K562 (cell line): ENCODE data around the gene UBAC2. TPM values are rescaled to one million over a fixed set of nuclear protein-coding genes. Genes with fewer than 3 reads are reported as not detected.

Experiments
- DIDO1 ChIP-seq: fragments of 450-650 bp; IDR thresholded peaks from 2 replicates; pipeline ENCODE4 v1.6.1; 2016; ENCODE audit warnings: low read depth, missing biosample characterization, missing genetic modification characterization
- DPF2 ChIP-seq: fragments of 450-650 bp; IDR thresholded peaks from 2 replicates; pipeline ENCODE4 v1.6.1; 2016
- ETV1 ChIP-seq: fragments of 450-650 bp; conservative IDR thresholded peaks from 2 replicates; pipeline ENCODE4 v1.6.1; 2016; ENCODE audit warnings: missing genetic modification characterization, control low read depth, low read depth, missing compliant biosample characterization
- GTF2E2 ChIP-seq: fragments of 200-800 bp; sonication (Bioruptor generic); IDR thresholded peaks from 2 replicates; pipeline ENCODE4 v1.6.1; 2016; ENCODE audit warnings: missing genetic modification characterization, missing compliant biosample characterization
- HDAC1 ChIP-seq, 2 experiments: fragments of 450-650 bp; IDR thresholded peaks; 2 replicates each; pipeline ENCODE4 v1.6.1; 2016 to 2017; ENCODE audit warnings: inconsistent platforms in 1 of 2, mild to moderate bottlenecking in 1 of 2, moderate library complexity in 1 of 2
- HDAC2 ChIP-seq: fragments of 450-650 bp; IDR thresholded peaks from 2 replicates; pipeline ENCODE4 v1.6.1; 2016; ENCODE audit warnings: mild to moderate bottlenecking
- ILK ChIP-seq: fragments of 450-650 bp; IDR thresholded peaks from 2 replicates; pipeline ENCODE4 v1.6.1; 2016; ENCODE audit warnings: missing genetic modification characterization, low read depth, mild to moderate bottlenecking, missing compliant biosample characterization, moderate library complexity, borderline replicate concordance
- KDM4B ChIP-seq, 2 experiments: fragments of 450-650 bp in 1 of 2; sonication (generic) in 1 of 2; IDR thresholded peaks; 2 replicates each; pipeline ENCODE4 v1.6.1; 2016 to 2017; ENCODE audit warnings: borderline replicate concordance in 2 of 2, antibody characterized with exemption in 1 of 2, low read depth in 1 of 2, mild to moderate bottlenecking in 1 of 2
- MAZ ChIP-seq, 2 experiments: fragments of 450-650 bp in 1 of 2; sonication (generic) in 1 of 2; formaldehyde crosslinking; IDR thresholded peaks in 1 of 2; conservative IDR thresholded peaks in 1 of 2; 2 replicates each; pipeline versions ENCODE4 v1.4.0 to v1.5.0; 2020; ENCODE audit warnings: mild to moderate bottlenecking in 1 of 2, missing genetic modification reagents in 1 of 2
- NCOA2 ChIP-seq, 2 experiments: fragments of 450-650 bp; IDR thresholded peaks; 2 replicates each; pipeline ENCODE4 v1.6.1; 2018; ENCODE audit warnings: mild to moderate bottlenecking in 2 of 2, moderate library complexity in 1 of 2; ENCODE audit not compliant: partially characterized antibody in 2 of 2
- NFE2 ChIP-seq: IDR thresholded peaks from 2 replicates; pipeline ENCODE4 v1.6.1; 2014; ENCODE audit warnings: antibody characterized with exemption, low read depth
- SMARCA4 ChIP-seq: fragments of 450-650 bp; IDR thresholded peaks from 2 replicates; pipeline ENCODE4 v1.6.1; 2016
- TFAM ChIP-seq: fragments of 250-450 bp; sonication (Bioruptor Pico); conservative IDR thresholded peaks from 2 replicates; pipeline ENCODE4 v1.5.0; 2021; ENCODE audit warnings: mild to moderate bottlenecking, moderate library complexity
- YY1 ChIP-seq, 3 experiments: IDR thresholded peaks; 2 replicates each; pipeline ENCODE4 v1.6.1; 2011; ENCODE audit warnings: low read length in 2 of 3, mild to moderate bottlenecking in 2 of 3, moderate library complexity in 2 of 3, borderline replicate concordance in 1 of 3, control low read depth in 1 of 3, low read depth in 1 of 3; ENCODE audit not compliant: insufficient read depth in 3 of 3, insufficient replicate concordance in 2 of 3, control insufficient read depth in 1 of 3, insufficient read length in 1 of 3; ENCODE audit errors: extremely low read depth in 1 of 3
- ZC3H8 ChIP-seq: fragments of 450-650 bp; IDR thresholded peaks from 2 replicates; pipeline ENCODE4 v1.6.1; 2017
- ZNF239 ChIP-seq: fragments of 250-450 bp; sonication (Bioruptor Pico); IDR thresholded peaks from 2 replicates; pipeline ENCODE4 v1.4.0; 2020; ENCODE audit warnings: mild to moderate bottlenecking
- ZNF263 ChIP-seq: sonication (generic); formaldehyde crosslinking; IDR thresholded peaks from 2 replicates; pipeline ENCODE4 v1.8.0; 2022; ENCODE audit warnings: mild to moderate bottlenecking, missing genetic modification reagents, borderline replicate concordance
- polyA plus RNA-seq, 8 experiments: library from polyadenylated mRNA; depleted of rRNA in 4 of 8; stranded (reverse) in 5 of 8; unstranded in 3 of 8; fragments of >200 nt; fragmentation: Nextera tagmentation in 2 of 8; fragmentation: Illumina TruSeq in 1 of 8; extraction: Ambion mirVana in 2 of 8; extraction: Trizol in 1 of 8; gene quantifications; 2 replicates each; pipeline versions ENCODE4 v1.2.1 to v1.2.3, GENCODE V29; 2011 to 2014; ENCODE audit warnings: inconsistent platforms in 1 of 8, missing spikeins in 1 of 8
- total RNA-seq, 7 experiments: library from RNA; depleted of rRNA in 6 of 7; stranded (reverse); fragments of >200 nt in 6 of 7; fragmentation: Illumina TruSeq in 2 of 7; extraction: Trizol in 2 of 7; gene quantifications; 2 replicates each; pipeline versions ENCODE4 v1.2.1 to v1.2.3, GENCODE V29; 2011 to 2021; ENCODE audit warnings: low replicate concordance in 1 of 7
- TF ChIP-seq, protein P1 (sequence below): sonication (generic); formaldehyde crosslinking; IDR thresholded peaks from 2 replicates; pipeline ENCODE4 v1.8.0; 2023; ENCODE audit warnings: mild to moderate bottlenecking, missing genetic modification reagents
- TF ChIP-seq, protein P2 (sequence below): fragments of 450-650 bp; formaldehyde crosslinking; IDR thresholded peaks from 2 replicates; pipeline ENCODE4 v1.4.0; 2020; ENCODE audit warnings: mild to moderate bottlenecking, moderate library complexity
- TF ChIP-seq, protein P3 (sequence below): sonication (generic); formaldehyde crosslinking; IDR thresholded peaks from 2 replicates; pipeline ENCODE4 v1.8.1; 2023; ENCODE audit warnings: mild to moderate bottlenecking, missing genetic modification reagents

The UBAC2 gene
- total and polyA plus RNA-seq, 9 of the 15 experiments (the other 6 are each of a cell fraction or from before 2014, with no cell fraction given): 6.0 to 84.1 (median 32.3) TPM

DNA sequence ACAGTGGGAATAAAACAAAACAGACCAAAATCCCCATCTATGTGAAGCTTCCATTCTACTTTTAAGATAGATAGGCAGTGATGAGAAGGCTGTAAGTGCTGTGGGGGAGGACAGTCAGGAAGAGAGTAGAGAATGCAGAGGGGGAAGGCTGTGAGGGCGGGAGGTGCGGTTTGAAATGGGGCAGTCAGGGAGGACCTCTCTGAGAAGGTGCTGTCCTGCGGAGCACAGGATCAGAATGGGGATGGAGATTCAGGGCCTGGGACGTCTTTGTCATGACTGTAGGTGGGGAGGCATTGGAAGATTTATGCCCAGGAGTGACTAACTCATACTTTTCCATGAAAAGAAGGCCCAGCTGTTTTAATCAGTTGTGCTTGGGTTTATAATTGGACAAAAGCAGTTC is 110.5 kb downstream of the UBAC2 start (continued):
- TF ChIP-seq, protein P1, sequence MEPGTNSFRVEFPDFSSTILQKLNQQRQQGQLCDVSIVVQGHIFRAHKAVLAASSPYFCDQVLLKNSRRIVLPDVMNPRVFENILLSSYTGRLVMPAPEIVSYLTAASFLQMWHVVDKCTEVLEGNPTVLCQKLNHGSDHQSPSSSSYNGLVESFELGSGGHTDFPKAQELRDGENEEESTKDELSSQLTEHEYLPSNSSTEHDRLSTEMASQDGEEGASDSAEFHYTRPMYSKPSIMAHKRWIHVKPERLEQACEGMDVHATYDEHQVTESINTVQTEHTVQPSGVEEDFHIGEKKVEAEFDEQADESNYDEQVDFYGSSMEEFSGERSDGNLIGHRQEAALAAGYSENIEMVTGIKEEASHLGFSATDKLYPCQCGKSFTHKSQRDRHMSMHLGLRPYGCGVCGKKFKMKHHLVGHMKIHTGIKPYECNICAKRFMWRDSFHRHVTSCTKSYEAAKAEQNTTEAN: no peak
- TF ChIP-seq ILK (tag) (no peak), YY1 (IDR thresholded peaks at IDR 0.05; ENCODE audit: borderline replicate concordance in 1 of 3, control insufficient read depth in 1 of 3, extremely low read depth in 1 of 3, insufficient read depth in 3 of 3, insufficient read length in 1 of 3, insufficient replicate concordance in 2 of 3, low read depth in 1 of 3, low read length in 2 of 3) (no peak), ZNF263 (CRISPR knock-in tag) (peak; percentile 94), ZC3H8 (no peak), TFAM (CRISPR knock-in tag) (no peak), ZNF239 (CRISPR knock-in tag) (no peak), KDM4B (IDR thresholded peaks at IDR 0.05; ENCODE audit: borderline replicate concordance in 2 of 2, low read depth in 1 of 2) (no peak), MAZ (CRISPR knock-in tag; conservative IDR thresholded peaks at IDR 0.05 in 1 of 2, IDR thresholded peaks at IDR 0.05 in 1 of 2) (peak in 1 of 2 experiments; percentile 44; a peak in 1 of 4 replicates), HDAC2 (peak; percentile 53; the same call in 1 of the 2 replicates), ETV1 (peak; percentile 45), DPF2 (peak; percentile 61), SMARCA4 (peak; percentile 52; the same call in 1 of the 2 replicates), NCOA2 (IDR thresholded peaks at IDR 0.05; ENCODE audit: partially characterized antibody in 2 of 2) (no peak), DIDO1 (tag) (no peak), HDAC1 (IDR thresholded peaks at IDR 0.05) (peak in 1 of 2 experiments; percentile 39; a peak in 1 of 4 replicates), NFE2 (peak; percentile 29; the same call in 1 of the 2 replicates), GTF2E2 (tag) (no peak)
- TF ChIP-seq, protein P2, sequence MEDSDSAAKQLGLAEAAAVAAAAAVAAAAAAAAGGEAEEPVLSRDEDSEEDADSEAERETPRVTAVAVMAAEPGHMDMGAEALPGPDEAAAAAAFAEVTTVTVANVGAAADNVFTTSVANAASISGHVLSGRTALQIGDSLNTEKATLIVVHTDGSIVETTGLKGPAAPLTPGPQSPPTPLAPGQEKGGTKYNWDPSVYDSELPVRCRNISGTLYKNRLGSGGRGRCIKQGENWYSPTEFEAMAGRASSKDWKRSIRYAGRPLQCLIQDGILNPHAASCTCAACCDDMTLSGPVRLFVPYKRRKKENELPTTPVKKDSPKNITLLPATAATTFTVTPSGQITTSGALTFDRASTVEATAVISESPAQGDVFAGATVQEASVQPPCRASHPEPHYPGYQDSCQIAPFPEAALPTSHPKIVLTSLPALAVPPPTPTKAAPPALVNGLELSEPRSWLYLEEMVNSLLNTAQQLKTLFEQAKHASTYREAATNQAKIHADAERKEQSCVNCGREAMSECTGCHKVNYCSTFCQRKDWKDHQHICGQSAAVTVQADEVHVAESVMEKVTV (CRISPR knock-in tag): no peak
- TF ChIP-seq, protein P3, sequence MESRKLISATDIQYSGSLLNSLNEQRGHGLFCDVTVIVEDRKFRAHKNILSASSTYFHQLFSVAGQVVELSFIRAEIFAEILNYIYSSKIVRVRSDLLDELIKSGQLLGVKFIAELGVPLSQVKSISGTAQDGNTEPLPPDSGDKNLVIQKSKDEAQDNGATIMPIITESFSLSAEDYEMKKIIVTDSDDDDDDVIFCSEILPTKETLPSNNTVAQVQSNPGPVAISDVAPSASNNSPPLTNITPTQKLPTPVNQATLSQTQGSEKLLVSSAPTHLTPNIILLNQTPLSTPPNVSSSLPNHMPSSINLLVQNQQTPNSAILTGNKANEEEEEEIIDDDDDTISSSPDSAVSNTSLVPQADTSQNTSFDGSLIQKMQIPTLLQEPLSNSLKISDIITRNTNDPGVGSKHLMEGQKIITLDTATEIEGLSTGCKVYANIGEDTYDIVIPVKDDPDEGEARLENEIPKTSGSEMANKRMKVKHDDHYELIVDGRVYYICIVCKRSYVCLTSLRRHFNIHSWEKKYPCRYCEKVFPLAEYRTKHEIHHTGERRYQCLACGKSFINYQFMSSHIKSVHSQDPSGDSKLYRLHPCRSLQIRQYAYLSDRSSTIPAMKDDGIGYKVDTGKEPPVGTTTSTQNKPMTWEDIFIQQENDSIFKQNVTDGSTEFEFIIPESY: no peak
